ENCODE data around the gene DDX10.
"Not testable (repeated sequence)": the region's sequence is repeated elsewhere in the genome, so short reads cannot be mapped to it uniquely, and the experiment has no call there.

- not testable (repeated sequence) for TF ChIP-seq CTCF (IDR thresholded peaks at IDR 0.05; ENCODE audit: low read depth, low read length, missing input control); JUND (IDR thresholded peaks at IDR 0.05); REST (IDR thresholded peaks at IDR 0.05)
These were observed 114.3 kb downstream of the DDX10 start for GRCh38 chr11:108779147-108779546.
